Body of pancreas (tissue), 4 donors: ENCODE results near the gene HMCN2. TPM values are rescaled to one million over a fixed set of nuclear protein-coding genes. Genes with fewer than 3 reads are reported as not detected.

ENCODE experiments used
- ATAC-seq: fragments of 150-250 bp; one replicate; pipeline ENCODE4 v1.9.1; 2016
- DNase-seq, 4 donors: peaks; one replicate each; pipeline ENCODE4 v3.0.0-alpha.2; 2019
- H3K27ac ChIP-seq, 4 donors: fragments of 200-600 bp; sonication (generic); 1 replicate in 3 of 4; 2 replicates in 1 of 4; pipeline versions ENCODE4 v1.5.1 to v1.6.1; 2016 to 2019; ENCODE audit warnings: mild to moderate bottlenecking in 1 of 4, mixed read lengths in 1 of 4, moderate library complexity in 1 of 4
- H3K27me3 ChIP-seq, 2 donors: fragments of 200-600 bp; sonication (generic); one replicate each; pipeline ENCODE4 v1.6.0; 2016; ENCODE audit warnings: mild to moderate bottlenecking in 1 of 2
- H3K36me3 ChIP-seq, 2 donors: fragments of 200-600 bp; sonication (generic); replicated peaks in 1 of 2; 2 replicates each; pipeline ENCODE4 v1.5.1; 2016; ENCODE audit warnings: low read depth in 2 of 2; ENCODE audit not compliant: insufficient read depth in 1 of 2
- H3K4me1 ChIP-seq: fragments of 200-600 bp; sonication (generic); one replicate; pipeline ENCODE4 v1.6.0; 2016
- H3K4me3 ChIP-seq, 2 donors: fragments of 200-600 bp; sonication (generic); 1 replicate in 1 of 2; 2 replicates in 1 of 2; pipeline ENCODE4 v1.5.1; 2016 to 2019
- H3K9me3 ChIP-seq, 3 donors: fragments of 200-600 bp; sonication (generic); 1 replicate in 2 of 3; 2 replicates in 1 of 3; pipeline ENCODE4 v1.5.1; 2016
- POLR2A ChIP-seq, 3 donors: fragments of 450-650 bp; IDR thresholded peaks; one replicate each; pipeline ENCODE4 v1.6.1; 2016; ENCODE audit warnings: antibody characterized with exemption in 3 of 3, mild to moderate bottlenecking in 2 of 3
- whole genome bisulfite sequencing, 2 donors: methylation state at CpG; one replicate each; pipeline ENCODE4 v1.1.5; 2017; 5-methylcytosine and 5-hydroxymethylcytosine counted together
- intact Hi-C: fragments of 100-400 bp; cut with DNase I; formaldehyde crosslinking; loops from one replicate; pipeline ENCODE4 v1.15.1; 2023
- total RNA-seq, 2 donors: library from RNA; depleted of rRNA; stranded (reverse); fragments of >200 nt; gene quantifications; one replicate each; pipeline ENCODE4 v1.1.0, GENCODE V29; 2016
- TF ChIP-seq, protein P1 (sequence below), 7 experiments: fragments of 450-650 bp in 4 of 7; fragments of 200-600 bp in 3 of 7; sonication (generic) in 3 of 7; IDR thresholded peaks; one replicate each; pipeline ENCODE4 v1.5.1; 2016 to 2019; ENCODE audit warnings: antibody characterized with exemption in 7 of 7

The HMCN2 gene
- total RNA-seq, 2 donors from 2014 or later, result 0.78 to 3.6 TPM

DNA sequence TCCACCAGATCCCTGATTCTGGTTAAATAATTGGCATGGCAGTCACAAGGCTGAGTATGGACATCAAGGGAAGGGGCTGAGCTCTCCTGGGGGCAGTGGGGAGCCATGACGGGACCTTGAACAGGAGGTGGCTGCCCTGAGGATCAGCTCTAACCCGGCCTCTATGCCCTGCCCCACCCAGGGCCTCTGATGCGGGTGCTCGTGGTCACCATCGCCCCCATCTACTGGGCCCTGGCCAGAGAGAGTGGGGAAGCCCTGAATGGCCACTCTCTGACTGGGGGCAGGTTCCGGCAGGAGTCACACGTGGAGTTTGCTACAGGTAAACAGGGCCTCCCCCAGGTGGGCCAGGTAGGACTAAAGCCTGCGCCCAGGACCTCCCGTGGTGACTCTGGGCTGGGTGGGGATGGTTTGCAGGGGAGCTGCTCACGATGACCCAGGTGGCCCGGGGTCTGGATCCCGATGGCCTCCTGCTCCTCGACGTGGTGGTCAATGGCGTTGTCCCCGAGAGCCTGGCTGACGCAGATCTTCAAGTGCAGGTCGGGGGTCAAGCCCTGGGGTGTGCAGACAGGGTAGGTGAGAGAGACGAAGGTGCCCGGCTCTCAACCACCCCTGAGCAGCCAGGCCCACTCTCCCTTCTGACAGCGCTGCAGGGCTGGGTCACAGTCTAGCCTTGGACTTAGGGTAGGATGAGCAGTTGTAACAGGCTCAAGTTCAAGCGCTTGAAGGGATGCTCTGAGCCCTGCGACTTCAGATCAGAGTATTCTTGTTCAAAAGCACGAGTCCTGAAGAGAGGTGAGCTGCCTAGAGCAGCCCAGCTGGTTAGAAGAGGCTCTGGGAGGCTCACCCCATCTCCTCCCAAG, 159.3 kb downstream of the HMCN2 start:
- 68 to 78% methylated on average over 7 to 22 of the region's 24 CpGs for WGBS, 2 donors
- DNase-seq, result no peak
- Histone ChIP-seq H3K27me3 (no peaks in the 10 kb centered on the region), H3K4me1 (no peaks in the 10 kb centered on the region), H3K36me3 (no peaks in the 10 kb centered on the region), H3K27ac (no peak overlapping the region), H3K4me3 (no peak overlapping the region), H3K9me3 (no peaks in the 10 kb centered on the region)
- ATAC-seq, result no peak
- intact Hi-C loops, result no loop called here
- TF ChIP-seq POLR2A (IDR thresholded peaks at IDR 0.05), result no peak
- TF ChIP-seq, protein P1, sequence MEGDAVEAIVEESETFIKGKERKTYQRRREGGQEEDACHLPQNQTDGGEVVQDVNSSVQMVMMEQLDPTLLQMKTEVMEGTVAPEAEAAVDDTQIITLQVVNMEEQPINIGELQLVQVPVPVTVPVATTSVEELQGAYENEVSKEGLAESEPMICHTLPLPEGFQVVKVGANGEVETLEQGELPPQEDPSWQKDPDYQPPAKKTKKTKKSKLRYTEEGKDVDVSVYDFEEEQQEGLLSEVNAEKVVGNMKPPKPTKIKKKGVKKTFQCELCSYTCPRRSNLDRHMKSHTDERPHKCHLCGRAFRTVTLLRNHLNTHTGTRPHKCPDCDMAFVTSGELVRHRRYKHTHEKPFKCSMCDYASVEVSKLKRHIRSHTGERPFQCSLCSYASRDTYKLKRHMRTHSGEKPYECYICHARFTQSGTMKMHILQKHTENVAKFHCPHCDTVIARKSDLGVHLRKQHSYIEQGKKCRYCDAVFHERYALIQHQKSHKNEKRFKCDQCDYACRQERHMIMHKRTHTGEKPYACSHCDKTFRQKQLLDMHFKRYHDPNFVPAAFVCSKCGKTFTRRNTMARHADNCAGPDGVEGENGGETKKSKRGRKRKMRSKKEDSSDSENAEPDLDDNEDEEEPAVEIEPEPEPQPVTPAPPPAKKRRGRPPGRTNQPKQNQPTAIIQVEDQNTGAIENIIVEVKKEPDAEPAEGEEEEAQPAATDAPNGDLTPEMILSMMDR (IDR thresholded peaks at IDR 0.05), result no peak

DNA sequence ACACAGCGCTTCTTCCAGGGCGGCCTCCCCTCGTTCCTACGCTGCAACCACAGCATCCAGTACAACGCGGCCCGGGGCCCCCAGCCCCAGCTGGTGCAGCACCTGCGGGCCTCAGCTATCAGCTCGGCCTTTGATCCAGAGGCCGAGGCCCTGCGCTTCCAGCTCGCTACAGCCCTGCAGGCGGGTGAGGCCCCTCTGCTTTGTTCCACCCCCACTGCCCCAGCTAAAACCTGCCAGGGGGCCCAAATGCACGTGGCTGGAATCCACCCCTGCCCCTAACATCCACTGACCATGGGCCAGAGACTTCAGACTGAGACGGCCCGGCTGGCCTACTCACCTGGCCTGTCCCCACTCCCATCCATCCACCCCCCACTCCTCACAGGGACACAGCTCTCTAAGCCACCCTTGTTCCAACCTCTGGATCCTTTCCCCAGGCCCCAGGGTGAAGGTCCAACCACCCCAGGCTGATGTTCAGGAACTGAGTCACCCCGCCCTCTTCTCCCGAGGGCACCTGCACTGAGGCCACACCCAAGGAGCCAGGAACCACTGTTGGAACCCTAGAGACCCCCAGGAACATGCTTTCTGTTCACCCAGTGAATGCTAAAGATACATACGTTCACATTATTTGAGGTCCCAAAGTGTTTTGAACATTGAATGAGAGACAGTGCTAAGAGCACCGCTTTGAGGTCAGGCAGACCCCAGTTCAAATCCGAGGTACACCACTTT, 160.3 kb downstream of the HMCN2 start:
- intact Hi-C loops, result no loop called here
- Histone ChIP-seq H3K4me3 (no peak overlapping the region), H3K4me1 (no peaks in the 10 kb centered on the region), H3K27ac (no peak overlapping the region), H3K9me3 (no peaks in the 10 kb centered on the region), H3K27me3 (no peaks in the 10 kb centered on the region), H3K36me3 (no peaks in the 10 kb centered on the region)
- 75 to 81% methylated on average over 10 to 21 of the region's 21 CpGs for WGBS, 2 donors
- ATAC-seq, result no peak
- no peak for DNase-seq
- TF ChIP-seq POLR2A (IDR thresholded peaks at IDR 0.05), result no peak
- TF ChIP-seq, protein P1 (IDR thresholded peaks at IDR 0.05), result no peak

DNA sequence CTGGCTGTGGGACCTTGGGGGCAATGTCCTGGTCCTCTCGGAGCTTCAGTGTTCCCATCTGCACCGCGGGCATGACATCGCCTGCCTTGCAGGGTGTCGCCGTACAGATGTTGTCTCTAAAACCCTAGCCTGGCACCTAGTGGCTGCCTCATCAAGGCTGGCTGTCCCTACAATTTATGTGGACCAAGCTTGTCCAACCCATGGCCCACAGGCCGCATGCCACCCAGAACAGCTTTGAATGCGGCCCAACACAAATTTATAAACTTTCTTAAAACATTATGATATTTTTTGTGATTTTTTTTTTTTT, 160.9 kb downstream of the HMCN2 start:
- Histone ChIP-seq H3K4me1 (no peaks in the 10 kb centered on the region), H3K27ac (no peak overlapping the region), H3K4me3 (no peak overlapping the region), H3K9me3 (no peaks in the 10 kb centered on the region), H3K36me3 (no peaks in the 10 kb centered on the region), H3K27me3 (no peaks in the 10 kb centered on the region)
- TF ChIP-seq, protein P1 (IDR thresholded peaks at IDR 0.05), result no peak
- TF ChIP-seq POLR2A (IDR thresholded peaks at IDR 0.05), result no peak
- ATAC-seq, result no peak
- intact Hi-C loops, result no loop called here
- no peak for DNase-seq
- WGBS, 2 donors, result 77 to 78% methylated on average over 8 of the region's 8 CpGs

DNA sequence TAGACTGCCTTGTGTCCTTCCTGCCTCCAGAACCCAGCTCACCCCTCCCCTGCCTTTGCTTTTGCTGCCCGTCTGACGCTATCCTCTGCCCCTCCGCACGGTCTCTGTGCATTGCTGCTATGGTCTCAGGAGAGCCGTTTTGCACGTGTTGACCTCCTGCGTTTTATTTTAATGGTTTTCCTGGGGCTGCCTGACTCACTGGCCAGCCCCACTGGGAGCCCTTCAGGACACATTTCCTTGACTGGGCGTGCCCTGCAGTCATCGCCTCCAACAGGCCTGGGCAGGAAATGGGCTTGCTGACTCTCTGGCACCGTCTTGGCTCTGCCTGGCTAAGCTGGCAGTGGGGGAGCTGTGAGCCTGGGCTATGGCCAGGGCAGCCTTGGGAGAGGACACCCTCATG, 161.3 kb downstream of the HMCN2 start:
- TF ChIP-seq POLR2A (IDR thresholded peaks at IDR 0.05), result no peak
- TF ChIP-seq, protein P1 (IDR thresholded peaks at IDR 0.05), result no peak
- no peaks in the 10 kb centered on the region for H3K4me1 ChIP-seq
- H3K27ac ChIP-seq, result no peak overlapping the region
- ATAC-seq (no peak), DNase-seq (no peak)
- intact Hi-C loops, result no loop called here
- 72 to 80% methylated on average over 10 of the region's 10 CpGs for WGBS, 2 donors
- H3K27me3 ChIP-seq, result no peaks in the 10 kb centered on the region
- no peaks in the 10 kb centered on the region for H3K36me3 ChIP-seq
- no peak overlapping the region for H3K4me3 ChIP-seq
- H3K9me3 ChIP-seq, result no peaks in the 10 kb centered on the region
